GM23338 (cell line): ENCODE measurements around the gene MAD1L1. TPM values are rescaled to one million over a fixed set of nuclear protein-coding genes. Genes with fewer than 3 reads are reported as not detected.

Experiments used
- ATAC-seq: fragments of 200-7000 bp; cut with Tn5 transposase; 3 replicates; pipeline ENCODE4 v1.9.1; 2020
- DNase-seq: peaks from one replicate; pipeline ENCODE4 v3.0.0-alpha.2; 2015; ENCODE audit warnings: low spot score
- H2AFZ ChIP-seq: fragments of 200-600 bp; sonication (generic); 2 replicates; pipeline ENCODE4 v1.8.0; 2016; ENCODE audit warnings: antibody characterized with exemption, mild to moderate bottlenecking, moderate library complexity
- H3F3A ChIP-seq: fragments of 200-600 bp; sonication (generic); replicated peaks from 2 replicates; pipeline ENCODE4 v1.8.0; 2017; ENCODE audit warnings: antibody characterized with exemption, mixed run types, low read depth
- H3K27ac ChIP-seq: fragments of 200-600 bp; sonication (generic); 2 replicates; pipeline ENCODE4 v1.6.1; 2016; ENCODE audit warnings: low read depth
- H3K27me3 ChIP-seq: fragments of 200-600 bp; sonication (generic); 2 replicates; pipeline ENCODE4 v1.8.0; 2016; ENCODE audit warnings: mild to moderate bottlenecking, mixed run types, moderate library complexity; ENCODE audit not compliant: insufficient read depth
- H3K36me3 ChIP-seq: fragments of 200-600 bp; sonication (generic); 2 replicates; pipeline ENCODE4 v1.8.0; 2016; ENCODE audit warnings: mild to moderate bottlenecking; ENCODE audit not compliant: insufficient read depth
- H3K4me1 ChIP-seq: fragments of 200-600 bp; sonication (generic); 2 replicates; pipeline ENCODE4 v1.8.0; 2016; ENCODE audit warnings: mild to moderate bottlenecking, moderate library complexity; ENCODE audit not compliant: insufficient read depth
- H3K4me2 ChIP-seq: fragments of 200-600 bp; sonication (generic); 2 replicates; pipeline ENCODE4 v1.7.1; 2017; ENCODE audit warnings: mixed run types
- H3K4me3 ChIP-seq: fragments of 200-600 bp; sonication (generic); 2 replicates; pipeline ENCODE4 v1.6.1; 2016; ENCODE audit warnings: mixed run types
- H3K79me2 ChIP-seq: fragments of 200-600 bp; sonication (generic); replicated peaks from 2 replicates; pipeline ENCODE4 v1.8.0; 2017; ENCODE audit warnings: mild to moderate bottlenecking; ENCODE audit not compliant: insufficient read depth
- H3K9me2 ChIP-seq: fragments of 200-600 bp; sonication (generic); 2 replicates; pipeline ENCODE4 v1.8.0; 2017; ENCODE audit not compliant: insufficient read depth
- H4K20me1 ChIP-seq: fragments of 200-600 bp; sonication (generic); replicated peaks from 2 replicates; pipeline ENCODE4 v1.8.0; 2017; ENCODE audit warnings: mild to moderate bottlenecking; ENCODE audit not compliant: insufficient read depth
- H3K27ac Mint-ChIP-seq: 2 replicates; pipeline ENCODE4 v1.8.0; 2020; ENCODE audit warnings: inconsistent platforms, mild to moderate bottlenecking, moderate library complexity, mixed read lengths
- H3K27me3 Mint-ChIP-seq: 3 replicates; pipeline ENCODE4 v1.8.0; 2022; ENCODE audit warnings: low read depth, mild to moderate bottlenecking, moderate library complexity, mixed read lengths, inconsistent platforms; ENCODE audit not compliant: insufficient read depth, poor library complexity
- H3K36me3 Mint-ChIP-seq: 3 replicates; pipeline ENCODE4 v1.8.0; 2021; ENCODE audit warnings: low read depth, mild to moderate bottlenecking, inconsistent platforms, moderate library complexity, mixed read lengths
- H3K4me1 Mint-ChIP-seq: 3 replicates; pipeline ENCODE4 v1.8.0; 2020; ENCODE audit warnings: mild to moderate bottlenecking, inconsistent platforms, mixed read lengths
- H3K4me3 Mint-ChIP-seq: 3 replicates; pipeline ENCODE4 v1.8.0; 2021; ENCODE audit warnings: moderate library complexity, mild to moderate bottlenecking, inconsistent platforms, mixed read lengths
- H3K9me3 Mint-ChIP-seq: 3 replicates; pipeline ENCODE4 v1.8.0; 2020; ENCODE audit warnings: moderate library complexity, mild to moderate bottlenecking, inconsistent platforms, mixed read lengths
- ETS1 ChIP-seq: IDR thresholded peaks from 2 replicates; pipeline ENCODE4 v1.6.1; 2016; ENCODE audit warnings: antibody characterized with exemption
- polyA plus RNA-seq: library from polyadenylated mRNA; unstranded; fragments of >200 nt; fragmentation: Nextera tagmentation; extraction: Ambion mirVana; gene quantifications from 2 replicates; pipeline ENCODE4 v1.2.1, GENCODE V29; 2016
- total RNA-seq: library from RNA; depleted of rRNA; stranded (reverse); fragments of >200 nt; shearing (Covaris generic); gene quantifications from 2 replicates; pipeline ENCODE4 v1.2.3, GENCODE V29; 2014
- TF ChIP-seq, protein P1 (sequence below): fragments of 250-450 bp; sonication (Bioruptor Pico); IDR thresholded peaks from 2 replicates; pipeline ENCODE4 v1.5.0; 2020; ENCODE audit warnings: mild to moderate bottlenecking, moderate library complexity
- TF ChIP-seq, protein P2 (sequence below), 2 experiments: fragments of 200-600 bp in 1 of 2; sonication (generic) in 1 of 2; conservative IDR thresholded peaks; 2 replicates each; pipeline versions ENCODE4 v1.5.1 to v1.6.1; 2016 to 2017; ENCODE audit warnings: antibody characterized with exemption in 2 of 2, low read depth in 2 of 2, mild to moderate bottlenecking in 2 of 2, moderate library complexity in 1 of 2

The MAD1L1 gene
- total and polyA plus RNA-seq, 2 experiments from 2014 or later, result 40.3 to 59.3 TPM

GRCh38 chr7:2257046-2257551, 24.4 kb upstream of the MAD1L1 start (continued):
- TF ChIP-seq, protein P1, sequence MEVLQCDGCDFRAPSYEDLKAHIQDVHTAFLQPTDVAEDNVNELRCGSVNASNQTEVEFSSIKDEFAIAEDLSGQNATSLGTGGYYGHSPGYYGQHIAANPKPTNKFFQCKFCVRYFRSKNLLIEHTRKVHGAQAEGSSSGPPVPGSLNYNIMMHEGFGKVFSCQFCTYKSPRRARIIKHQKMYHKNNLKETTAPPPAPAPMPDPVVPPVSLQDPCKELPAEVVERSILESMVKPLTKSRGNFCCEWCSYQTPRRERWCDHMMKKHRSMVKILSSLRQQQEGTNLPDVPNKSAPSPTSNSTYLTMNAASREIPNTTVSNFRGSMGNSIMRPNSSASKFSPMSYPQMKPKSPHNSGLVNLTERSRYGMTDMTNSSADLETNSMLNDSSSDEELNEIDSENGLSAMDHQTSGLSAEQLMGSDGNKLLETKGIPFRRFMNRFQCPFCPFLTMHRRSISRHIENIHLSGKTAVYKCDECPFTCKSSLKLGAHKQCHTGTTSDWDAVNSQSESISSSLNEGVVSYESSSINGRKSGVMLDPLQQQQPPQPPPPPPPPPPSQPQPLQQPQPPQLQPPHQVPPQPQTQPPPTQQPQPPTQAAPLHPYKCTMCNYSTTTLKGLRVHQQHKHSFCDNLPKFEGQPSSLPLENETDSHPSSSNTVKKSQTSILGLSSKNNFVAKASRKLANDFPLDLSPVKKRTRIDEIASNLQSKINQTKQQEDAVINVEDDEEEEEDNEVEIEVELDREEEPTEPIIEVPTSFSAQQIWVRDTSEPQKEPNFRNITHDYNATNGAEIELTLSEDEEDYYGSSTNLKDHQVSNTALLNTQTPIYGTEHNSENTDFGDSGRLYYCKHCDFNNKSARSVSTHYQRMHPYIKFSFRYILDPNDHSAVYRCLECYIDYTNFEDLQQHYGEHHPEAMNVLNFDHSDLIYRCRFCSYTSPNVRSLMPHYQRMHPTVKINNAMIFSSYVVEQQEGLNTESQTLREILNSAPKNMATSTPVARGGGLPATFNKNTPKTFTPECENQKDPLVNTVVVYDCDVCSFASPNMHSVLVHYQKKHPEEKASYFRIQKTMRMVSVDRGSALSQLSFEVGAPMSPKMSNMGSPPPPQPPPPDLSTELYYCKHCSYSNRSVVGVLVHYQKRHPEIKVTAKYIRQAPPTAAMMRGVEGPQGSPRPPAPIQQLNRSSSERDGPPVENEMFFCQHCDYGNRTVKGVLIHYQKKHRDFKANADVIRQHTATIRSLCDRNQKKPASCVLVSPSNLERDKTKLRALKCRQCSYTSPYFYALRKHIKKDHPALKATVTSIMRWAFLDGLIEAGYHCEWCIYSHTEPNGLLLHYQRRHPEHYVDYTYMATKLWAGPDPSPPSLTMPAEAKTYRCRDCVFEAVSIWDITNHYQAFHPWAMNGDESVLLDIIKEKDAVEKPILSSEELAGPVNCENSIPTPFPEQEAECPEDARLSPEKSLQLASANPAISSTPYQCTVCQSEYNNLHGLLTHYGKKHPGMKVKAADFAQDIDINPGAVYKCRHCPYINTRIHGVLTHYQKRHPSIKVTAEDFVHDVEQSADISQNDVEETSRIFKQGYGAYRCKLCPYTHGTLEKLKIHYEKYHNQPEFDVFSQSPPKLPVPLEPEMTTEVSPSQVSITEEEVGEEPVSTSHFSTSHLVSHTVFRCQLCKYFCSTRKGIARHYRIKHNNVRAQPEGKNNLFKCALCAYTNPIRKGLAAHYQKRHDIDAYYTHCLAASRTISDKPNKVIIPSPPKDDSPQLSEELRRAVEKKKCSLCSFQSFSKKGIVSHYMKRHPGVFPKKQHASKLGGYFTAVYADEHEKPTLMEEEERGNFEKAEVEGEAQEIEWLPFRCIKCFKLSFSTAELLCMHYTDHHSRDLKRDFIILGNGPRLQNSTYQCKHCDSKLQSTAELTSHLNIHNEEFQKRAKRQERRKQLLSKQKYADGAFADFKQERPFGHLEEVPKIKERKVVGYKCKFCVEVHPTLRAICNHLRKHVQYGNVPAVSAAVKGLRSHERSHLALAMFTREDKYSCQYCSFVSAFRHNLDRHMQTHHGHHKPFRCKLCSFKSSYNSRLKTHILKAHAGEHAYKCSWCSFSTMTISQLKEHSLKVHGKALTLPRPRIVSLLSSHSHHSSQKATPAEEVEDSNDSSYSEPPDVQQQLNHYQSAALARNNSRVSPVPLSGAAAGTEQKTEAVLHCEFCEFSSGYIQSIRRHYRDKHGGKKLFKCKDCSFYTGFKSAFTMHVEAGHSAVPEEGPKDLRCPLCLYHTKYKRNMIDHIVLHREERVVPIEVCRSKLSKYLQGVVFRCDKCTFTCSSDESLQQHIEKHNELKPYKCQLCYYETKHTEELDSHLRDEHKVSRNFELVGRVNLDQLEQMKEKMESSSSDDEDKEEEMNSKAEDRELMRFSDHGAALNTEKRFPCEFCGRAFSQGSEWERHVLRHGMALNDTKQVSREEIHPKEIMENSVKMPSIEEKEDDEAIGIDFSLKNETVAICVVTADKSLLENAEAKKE (CRISPR knock-in tag), result no peak
- TF ChIP-seq, protein P2, sequence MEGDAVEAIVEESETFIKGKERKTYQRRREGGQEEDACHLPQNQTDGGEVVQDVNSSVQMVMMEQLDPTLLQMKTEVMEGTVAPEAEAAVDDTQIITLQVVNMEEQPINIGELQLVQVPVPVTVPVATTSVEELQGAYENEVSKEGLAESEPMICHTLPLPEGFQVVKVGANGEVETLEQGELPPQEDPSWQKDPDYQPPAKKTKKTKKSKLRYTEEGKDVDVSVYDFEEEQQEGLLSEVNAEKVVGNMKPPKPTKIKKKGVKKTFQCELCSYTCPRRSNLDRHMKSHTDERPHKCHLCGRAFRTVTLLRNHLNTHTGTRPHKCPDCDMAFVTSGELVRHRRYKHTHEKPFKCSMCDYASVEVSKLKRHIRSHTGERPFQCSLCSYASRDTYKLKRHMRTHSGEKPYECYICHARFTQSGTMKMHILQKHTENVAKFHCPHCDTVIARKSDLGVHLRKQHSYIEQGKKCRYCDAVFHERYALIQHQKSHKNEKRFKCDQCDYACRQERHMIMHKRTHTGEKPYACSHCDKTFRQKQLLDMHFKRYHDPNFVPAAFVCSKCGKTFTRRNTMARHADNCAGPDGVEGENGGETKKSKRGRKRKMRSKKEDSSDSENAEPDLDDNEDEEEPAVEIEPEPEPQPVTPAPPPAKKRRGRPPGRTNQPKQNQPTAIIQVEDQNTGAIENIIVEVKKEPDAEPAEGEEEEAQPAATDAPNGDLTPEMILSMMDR (conservative IDR thresholded peaks at IDR 0.05; ENCODE audit: low read depth in 2 of 2), result no peak

GRCh38 chr7:2256306-2257045, 23.7 kb upstream of the MAD1L1 start:
- Mint-ChIP-seq H3K4me3 (no peak overlapping the region; the same call in 2 of the 3 replicates), H3K27ac (no peak overlapping the region; the same call in 1 of the 2 replicates), H3K9me3 (no peaks in the 10 kb centered on the region), H3K4me1 (no peaks in the 10 kb centered on the region), H3K27me3 (peaks cover 13% of the 10 kb centered on the region), H3K36me3 (peaks cover 13% of the 10 kb centered on the region; the same call in 2 of the 3 replicates)
- ATAC-seq, result no peak
- no peaks in the 10 kb centered on the region; the same call in 1 of the 2 replicates for H3K36me3 ChIP-seq
- no peaks in the 10 kb centered on the region for H3K9me2 ChIP-seq
- 0 out of 2 replicates have a peak overlapping the region, but pooled peaks have one; percentile 19 for H3K27ac ChIP-seq
- no peak overlapping the region for H3K4me2 ChIP-seq
- H3K4me3 ChIP-seq, result no peak overlapping the region
- DNase-seq, result no peak
- no peak overlapping the region for H2AFZ ChIP-seq
- H3F3A ChIP-seq, result no peaks in the 10 kb centered on the region
- no peaks in the 10 kb centered on the region for H3K4me1 ChIP-seq
- no peaks in the 10 kb centered on the region for H3K27me3 ChIP-seq
- H3K79me2 ChIP-seq, result no peaks in the 10 kb centered on the region
- no peaks in the 10 kb centered on the region; the same call in 1 of the 2 replicates for H4K20me1 ChIP-seq
- TF ChIP-seq ETS1, result no peak
- TF ChIP-seq, protein P1 (CRISPR knock-in tag), result no peak
